ENCODE results near the gene WDR73. TPM values are rescaled to one million over a fixed set of nuclear protein-coding genes. Genes with fewer than 3 reads are reported as not detected.

Gene WDR73
- total and polyA plus RNA-seq, 9 of the 15 experiments (the other 6 are each of a cell fraction or from before 2014, with no cell fraction given): 9.2 to 25.4 (median 21.7) TPM

DNA sequence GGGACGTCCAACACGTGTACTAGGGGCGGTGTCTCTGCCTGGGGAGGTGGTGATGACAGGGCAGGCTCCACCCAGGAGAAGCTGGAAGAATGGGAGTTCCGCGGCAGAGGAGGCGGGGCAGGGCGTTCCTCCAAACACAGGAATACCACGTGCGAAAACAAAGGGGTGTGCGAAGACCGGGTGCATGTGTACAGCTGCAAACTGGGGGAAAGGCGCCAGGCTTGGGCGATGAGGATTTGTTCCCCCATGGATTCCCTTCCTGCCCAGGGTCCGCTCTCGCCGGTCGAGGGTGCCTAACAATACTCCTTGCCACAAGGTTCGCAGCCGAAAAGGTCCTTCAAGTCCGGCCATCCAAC is 53.8 kb downstream of the WDR73 start (continued):
- no peak for TF ChIP-seq HMGN3 (IDR thresholded peaks at IDR 0.05; ENCODE audit: borderline replicate concordance, extremely low read depth, insufficient read length, low read depth, low read length)
- no peak for TF ChIP-seq ZNF217 (CRISPR knock-in tag; IDR thresholded peaks at IDR 0.05)
- no peak for TF ChIP-seq ZNF444 (CRISPR knock-in tag; IDR thresholded peaks at IDR 0.05)
- no peak for TF ChIP-seq MYBL2 (IDR thresholded peaks at IDR 0.05; ENCODE audit: low read depth)
- no peak for TF ChIP-seq MYBL2 (CRISPR knock-in tag; IDR thresholded peaks at IDR 0.05; ENCODE audit: borderline replicate concordance)
- no peak for TF ChIP-seq ARID3B (CRISPR knock-in tag; IDR thresholded peaks at IDR 0.05; ENCODE audit: borderline replicate concordance)
- no peak for TF ChIP-seq ZEB2 (IDR thresholded peaks at IDR 0.05)
- TF ChIP-seq ZNF212 (CRISPR knock-in tag; IDR thresholded peaks at IDR 0.05): no peak
- TF ChIP-seq LARP7 (IDR thresholded peaks at IDR 0.05): no peak
- TF ChIP-seq, protein P1, sequence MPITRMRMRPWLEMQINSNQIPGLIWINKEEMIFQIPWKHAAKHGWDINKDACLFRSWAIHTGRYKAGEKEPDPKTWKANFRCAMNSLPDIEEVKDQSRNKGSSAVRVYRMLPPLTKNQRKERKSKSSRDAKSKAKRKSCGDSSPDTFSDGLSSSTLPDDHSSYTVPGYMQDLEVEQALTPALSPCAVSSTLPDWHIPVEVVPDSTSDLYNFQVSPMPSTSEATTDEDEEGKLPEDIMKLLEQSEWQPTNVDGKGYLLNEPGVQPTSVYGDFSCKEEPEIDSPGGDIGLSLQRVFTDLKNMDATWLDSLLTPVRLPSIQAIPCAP (CRISPR knock-in tag; IDR thresholded peaks at IDR 0.05; ENCODE audit: borderline replicate concordance): no peak
- no peak for TF ChIP-seq KLF16 (IDR thresholded peaks at IDR 0.05)
- no peak for TF ChIP-seq HIVEP1 (CRISPR knock-in tag; IDR thresholded peaks at IDR 0.05)
- TF ChIP-seq CHD1 (IDR thresholded peaks at IDR 0.05; ENCODE audit: low read length): peak; percentile 25
- no peak for TF ChIP-seq FOSL1 (tag; conservative IDR thresholded peaks at IDR 0.05)
- no peak for TF ChIP-seq TGIF2 (CRISPR knock-in tag; IDR thresholded peaks at IDR 0.05)
- TF ChIP-seq ZNF224 (CRISPR knock-in tag; IDR thresholded peaks at IDR 0.05): no peak
- TF ChIP-seq HDAC2 (IDR thresholded peaks at IDR 0.05): peak; percentile 85
- TF ChIP-seq CCAR2 (IDR thresholded peaks at IDR 0.05; ENCODE audit: low read depth, low read length): no peak
- no peak for TF ChIP-seq ZNF384 (IDR thresholded peaks at IDR 0.05; ENCODE audit: low read depth, low read length)
- no peak for TF ChIP-seq NFE2 (IDR thresholded peaks at IDR 0.05; ENCODE audit: low read depth)
- no peak for TF ChIP-seq ZFPM2 (CRISPR knock-in tag; IDR thresholded peaks at IDR 0.05)
- no peak for TF ChIP-seq STAT5B (CRISPR knock-in tag; IDR thresholded peaks at IDR 0.05)
- no peak for TF ChIP-seq CTBP1 (IDR thresholded peaks at IDR 0.05; ENCODE audit: borderline replicate concordance)
- no peak for TF ChIP-seq STAT6 (CRISPR knock-in tag; IDR thresholded peaks at IDR 0.05)
- TF ChIP-seq BRF2 (IDR thresholded peaks at IDR 0.05; ENCODE audit: borderline replicate concordance, insufficient read depth, insufficient read length): no peak
- TF ChIP-seq NUFIP1 (IDR thresholded peaks at IDR 0.05; ENCODE audit: partially characterized antibody): no peak
- TF ChIP-seq ZFP36 (IDR thresholded peaks at IDR 0.05; ENCODE audit: low read depth, low read length, partially characterized antibody): no peak
